Subcutaneous adipose tissue (tissue), 4 donors: Measurements from ENCODE around the gene MPPED2. TPM values are rescaled to one million over a fixed set of nuclear protein-coding genes. Genes with fewer than 3 reads are reported as not detected.

ENCODE experiments used
- total RNA-seq, 4 donors: library from RNA; depleted of rRNA; stranded (reverse); fragments of >200 nt; gene quantifications; one replicate each; pipeline ENCODE4 v1.1.0, GENCODE V29; 2016
- TF ChIP-seq, protein P1 (sequence below): fragments of 450-650 bp; IDR thresholded peaks from one replicate; pipeline ENCODE4 v1.5.1; 2016; ENCODE audit warnings: low read depth, mild to moderate bottlenecking, control low read depth, antibody characterized with exemption, moderate library complexity

MPPED2 gene
- total RNA-seq, 4 donors from 2014 or later: 10.5 to 32.4 (median 15.5) TPM

DNA sequence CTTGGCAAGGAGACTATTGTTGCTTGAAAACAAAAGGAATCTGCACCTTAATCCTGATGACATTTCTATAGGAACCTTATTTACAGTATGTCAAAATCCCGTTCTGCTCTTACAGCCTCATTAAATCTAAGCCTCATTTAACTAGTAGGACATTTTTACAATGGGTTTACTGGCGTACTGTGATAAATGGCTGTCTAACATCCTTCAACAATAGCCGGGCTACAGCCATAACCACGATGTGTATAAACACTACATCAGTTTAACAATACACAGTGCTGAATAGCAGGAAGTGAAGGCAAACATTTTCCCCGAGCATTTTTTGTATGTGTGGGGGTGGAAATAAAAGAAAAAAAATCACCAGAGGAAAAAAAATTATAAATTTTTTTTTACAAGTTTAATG lies 132.0 kb downstream of the MPPED2 start:
- TF ChIP-seq, protein P1, sequence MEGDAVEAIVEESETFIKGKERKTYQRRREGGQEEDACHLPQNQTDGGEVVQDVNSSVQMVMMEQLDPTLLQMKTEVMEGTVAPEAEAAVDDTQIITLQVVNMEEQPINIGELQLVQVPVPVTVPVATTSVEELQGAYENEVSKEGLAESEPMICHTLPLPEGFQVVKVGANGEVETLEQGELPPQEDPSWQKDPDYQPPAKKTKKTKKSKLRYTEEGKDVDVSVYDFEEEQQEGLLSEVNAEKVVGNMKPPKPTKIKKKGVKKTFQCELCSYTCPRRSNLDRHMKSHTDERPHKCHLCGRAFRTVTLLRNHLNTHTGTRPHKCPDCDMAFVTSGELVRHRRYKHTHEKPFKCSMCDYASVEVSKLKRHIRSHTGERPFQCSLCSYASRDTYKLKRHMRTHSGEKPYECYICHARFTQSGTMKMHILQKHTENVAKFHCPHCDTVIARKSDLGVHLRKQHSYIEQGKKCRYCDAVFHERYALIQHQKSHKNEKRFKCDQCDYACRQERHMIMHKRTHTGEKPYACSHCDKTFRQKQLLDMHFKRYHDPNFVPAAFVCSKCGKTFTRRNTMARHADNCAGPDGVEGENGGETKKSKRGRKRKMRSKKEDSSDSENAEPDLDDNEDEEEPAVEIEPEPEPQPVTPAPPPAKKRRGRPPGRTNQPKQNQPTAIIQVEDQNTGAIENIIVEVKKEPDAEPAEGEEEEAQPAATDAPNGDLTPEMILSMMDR: no peak

- TF ChIP-seq, protein P1: no peak
Measured at GRCh38 chr11:30453705-30454104, 132.4 kb downstream of the MPPED2 start.

DNA sequence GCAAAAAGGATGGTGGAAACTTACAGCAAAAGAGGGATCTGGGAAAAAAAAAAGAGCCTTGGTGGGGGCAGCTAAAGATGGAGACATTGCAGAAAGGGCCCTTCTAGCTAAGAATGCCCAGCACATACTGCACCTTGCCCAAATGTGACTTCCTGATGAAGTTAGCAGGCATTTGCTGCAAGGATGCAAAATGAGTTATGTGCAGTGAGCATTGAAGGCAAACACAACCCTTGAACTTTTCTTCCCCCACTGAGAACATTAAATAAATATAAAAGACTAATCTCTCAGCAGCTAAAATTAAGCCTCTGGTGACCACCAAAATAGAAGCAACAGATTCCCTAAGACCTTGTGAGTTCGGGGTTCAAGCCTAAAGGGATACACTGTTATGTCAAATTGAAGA lies 133.3 kb downstream of the MPPED2 start:
- TF ChIP-seq, protein P1: no peak

DNA sequence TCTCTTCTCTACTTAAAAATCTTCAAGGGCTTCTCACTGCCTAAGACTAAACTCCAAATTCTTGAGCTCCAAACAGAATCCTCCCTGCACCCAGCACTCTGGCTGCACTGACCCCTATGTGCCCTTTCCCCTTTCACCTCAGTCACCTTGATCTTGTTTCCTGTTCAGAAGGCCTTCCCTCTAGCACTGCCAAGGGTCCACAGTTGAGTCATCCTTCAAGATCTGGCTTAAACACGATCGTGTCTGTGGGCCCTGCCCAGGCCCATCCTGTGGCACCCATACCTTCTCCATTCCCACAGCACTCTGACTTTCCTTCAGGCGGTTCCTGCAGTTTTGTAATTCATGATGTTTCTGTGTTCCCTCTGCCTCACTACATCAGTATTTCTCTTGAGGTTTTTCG lies 134.0 kb downstream of the MPPED2 start:
- TF ChIP-seq, protein P1: no peak

GRCh38 chr11:30451626-30452025 lies 134.5 kb downstream of the MPPED2 start:
- TF ChIP-seq, protein P1: no peak

GRCh38 chr11:30451167-30451566 lies 135.0 kb downstream of the MPPED2 start:
- TF ChIP-seq, protein P1: no peak

DNA sequence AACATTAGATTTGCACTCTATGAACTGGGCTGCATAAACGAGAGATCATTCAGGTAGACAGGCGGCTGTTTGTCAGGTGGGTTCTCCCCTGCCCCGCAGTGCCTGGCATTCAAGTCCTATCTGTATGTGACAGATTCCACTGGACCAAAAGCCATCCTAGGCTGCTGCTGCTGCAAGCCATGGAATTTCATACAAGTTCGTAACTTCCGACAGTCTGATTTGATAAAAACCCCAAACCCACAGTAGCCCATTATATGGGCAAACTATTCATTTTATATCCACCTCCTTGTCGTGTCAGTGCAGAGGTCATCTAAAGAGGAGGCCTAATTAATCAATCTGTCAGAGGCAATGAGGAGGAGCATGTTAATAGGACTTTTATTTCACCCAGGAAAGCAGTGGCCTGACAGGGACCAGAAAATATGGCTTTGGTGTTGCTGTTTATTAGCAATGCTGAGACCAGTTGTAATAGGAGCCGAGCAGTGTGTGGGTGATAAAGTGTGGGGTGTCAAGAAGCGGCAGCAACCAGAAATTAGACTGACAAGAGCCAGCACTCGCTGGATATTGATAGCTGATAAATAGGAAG lies 139.0 kb downstream of the MPPED2 start:
- TF ChIP-seq, protein P1: no peak
